NT2/D1 (cell line): ENCODE data around the gene PMAIP1.

ENCODE experiments used
- SUZ12 ChIP-seq: IDR thresholded peaks from 2 replicates; pipeline ENCODE4 v1.6.1; 2011; ENCODE audit not compliant: insufficient read length, insufficient read depth; ENCODE audit errors: extremely low read depth
- YY1 ChIP-seq: IDR thresholded peaks from 2 replicates; pipeline ENCODE4 v1.6.1; 2011; ENCODE audit not compliant: insufficient read length, insufficient read depth

GRCh38 chr18:59911600-59911999 is 11.8 kb downstream of the PMAIP1 start:
- TF ChIP-seq SUZ12: no peak
- no peak for TF ChIP-seq YY1
